Activated CD8-positive, alpha-beta memory T cell treated with anti-CD3 and anti-CD28 coated beads for 4 hours (primary cell): ENCODE results near the gene LANCL2.

ENCODE experiments used
- DNase-seq, 2 donors: peaks; one replicate each; pipeline ENCODE4 v3.0.0-alpha.2; 2020; ENCODE audit warnings: low read depth in 2 of 2

Gene LANCL2

GRCh38 chr7:55438085-55438756, 73.1 kb downstream of the LANCL2 start:
- DNase-seq: no peak

GRCh38 chr7:55438757-55439525, 73.8 kb downstream of the LANCL2 start:
- DNase-seq: no peak

- no peak for DNase-seq
Measured at GRCh38 chr7:55439627-55440026, 74.5 kb downstream of the LANCL2 start.

- DNase-seq: no peak
Measured at GRCh38 chr7:55440040-55440690, 75.0 kb downstream of the LANCL2 start.

GRCh38 chr7:55441002-55441401, 75.9 kb downstream of the LANCL2 start:
- no peak for DNase-seq

GRCh38 chr7:55441774-55442522, 76.8 kb downstream of the LANCL2 start:
- DNase-seq: no peak

- no peak for DNase-seq
Measured at GRCh38 chr7:55444786-55445185, 79.6 kb downstream of the LANCL2 start.

- no peak for DNase-seq
Measured at GRCh38 chr7:55448526-55448925, 83.4 kb downstream of the LANCL2 start.

- DNase-seq: no peak
Measured at GRCh38 chr7:55449205-55449991, 84.3 kb downstream of the LANCL2 start.

- DNase-seq: no peak
Measured at GRCh38 chr7:55449992-55450535, 84.9 kb downstream of the LANCL2 start.

- DNase-seq: no peak
Measured at GRCh38 chr7:55452971-55453370, 87.8 kb downstream of the LANCL2 start.

GRCh38 chr7:55457801-55458200, 92.7 kb downstream of the LANCL2 start:
- no peak for DNase-seq

GRCh38 chr7:55458351-55458750, 93.2 kb downstream of the LANCL2 start:
- DNase-seq: no peak

- no peak for DNase-seq
Measured at GRCh38 chr7:55463686-55464262, 98.6 kb downstream of the LANCL2 start.

GRCh38 chr7:55464422-55464821, 99.3 kb downstream of the LANCL2 start:
- no peak for DNase-seq

- DNase-seq: no peak
Measured at GRCh38 chr7:55465691-55466090, 100.6 kb downstream of the LANCL2 start.

- no peak for DNase-seq
Measured at GRCh38 chr7:55467047-55467593, 102.0 kb downstream of the LANCL2 start.

GRCh38 chr7:55468495-55468894, 103.4 kb downstream of the LANCL2 start:
- no peak for DNase-seq

- DNase-seq: no peak
Measured at GRCh38 chr7:55469271-55469681, 104.1 kb downstream of the LANCL2 start.

GRCh38 chr7:55469721-55470120, 104.6 kb downstream of the LANCL2 start:
- DNase-seq: no peak
